Left colon (tissue), 2 donors: Measurements from ENCODE around the gene LINS1. TPM values are rescaled to one million over a fixed set of nuclear protein-coding genes. Genes with fewer than 3 reads are reported as not detected.

Experiments used
- ATAC-seq: fragments of 200-7000 bp; cut with Tn5 transposase; one replicate; pipeline ENCODE4 v1.9.1; 2020; ENCODE audit warnings: mild to moderate bottlenecking, moderate library complexity
- DNase-seq, 2 donors: peaks; one replicate each; pipeline ENCODE4 v3.0.0-alpha.2; 2020
- intact Hi-C, 2 donors: fragments of 100-400 bp; cut with DNase I in 1 of 2; cut with micrococcal nuclease in 1 of 2; formaldehyde crosslinking; loops; one replicate each; pipeline versions ENCODE4 v1.11.2 to v1.14.0; 2022; cut with DNase I, micrococcal nuclease
- long read RNA-seq: library from polyadenylated mRNA; unstranded; transcript quantifications from one replicate; pipeline ENCODE4 v2.0.0, GENCODE V29; 2021
- total RNA-seq, 2 donors: library from RNA; stranded (reverse); fragmentation: NEBNext Ultra II Directional; extraction: Animal tissue kit (Norgen Biotek cat#: 25700); gene quantifications; one replicate each; pipeline ENCODE4 v1.2.1, GENCODE V29; 2021
- donor health status: DM: no; HTN: no; CAD: no.
- donor health status: DM: yes; HTN: yes; CAD: no.

Gene LINS1, protein sequence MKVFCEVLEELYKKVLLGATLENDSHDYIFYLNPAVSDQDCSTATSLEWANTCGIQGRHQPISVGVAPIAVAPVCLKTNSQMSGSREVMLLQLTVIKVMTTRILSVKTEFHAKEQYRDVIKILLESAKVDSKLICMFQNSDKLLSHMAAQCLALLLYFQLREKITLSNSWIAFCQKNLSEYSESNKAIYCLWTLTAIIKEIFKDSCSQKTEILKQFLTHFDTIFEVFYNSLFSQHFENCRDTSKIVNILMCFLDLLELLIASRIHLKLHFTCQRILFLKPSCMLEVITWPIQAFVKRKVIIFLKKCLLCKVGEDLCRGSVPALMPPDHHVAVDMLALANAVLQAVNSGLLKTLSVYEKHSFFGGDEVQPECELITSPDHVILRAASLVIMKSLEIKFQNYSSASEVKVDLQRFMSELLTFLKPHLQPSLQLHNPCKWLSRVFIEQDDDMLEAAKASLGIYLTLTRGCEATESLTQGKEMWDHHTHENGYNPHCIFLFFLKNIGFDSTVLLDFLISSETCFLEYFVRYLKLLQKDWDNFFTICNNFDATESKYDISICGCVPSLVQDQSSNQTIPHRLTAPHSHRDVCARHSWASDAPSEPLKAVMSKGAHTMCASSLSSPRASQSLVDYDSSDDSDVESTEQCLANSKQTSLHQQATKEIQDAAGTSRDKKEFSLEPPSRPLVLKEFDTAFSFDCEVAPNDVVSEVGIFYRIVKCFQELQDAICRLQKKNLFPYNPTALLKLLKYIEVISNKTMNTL
- total RNA-seq = 10 to 100 TPM; 20.0 to 22.7 TPM
- long read RNA-seq, full-length matches to known transcripts = 3 of 16 reads
- long read RNA-seq, partial matches to known transcripts = 2 of 16 reads
- long read RNA-seq, other reads (novel, unspliced or antisense) = 11 of 16 reads

DNA sequence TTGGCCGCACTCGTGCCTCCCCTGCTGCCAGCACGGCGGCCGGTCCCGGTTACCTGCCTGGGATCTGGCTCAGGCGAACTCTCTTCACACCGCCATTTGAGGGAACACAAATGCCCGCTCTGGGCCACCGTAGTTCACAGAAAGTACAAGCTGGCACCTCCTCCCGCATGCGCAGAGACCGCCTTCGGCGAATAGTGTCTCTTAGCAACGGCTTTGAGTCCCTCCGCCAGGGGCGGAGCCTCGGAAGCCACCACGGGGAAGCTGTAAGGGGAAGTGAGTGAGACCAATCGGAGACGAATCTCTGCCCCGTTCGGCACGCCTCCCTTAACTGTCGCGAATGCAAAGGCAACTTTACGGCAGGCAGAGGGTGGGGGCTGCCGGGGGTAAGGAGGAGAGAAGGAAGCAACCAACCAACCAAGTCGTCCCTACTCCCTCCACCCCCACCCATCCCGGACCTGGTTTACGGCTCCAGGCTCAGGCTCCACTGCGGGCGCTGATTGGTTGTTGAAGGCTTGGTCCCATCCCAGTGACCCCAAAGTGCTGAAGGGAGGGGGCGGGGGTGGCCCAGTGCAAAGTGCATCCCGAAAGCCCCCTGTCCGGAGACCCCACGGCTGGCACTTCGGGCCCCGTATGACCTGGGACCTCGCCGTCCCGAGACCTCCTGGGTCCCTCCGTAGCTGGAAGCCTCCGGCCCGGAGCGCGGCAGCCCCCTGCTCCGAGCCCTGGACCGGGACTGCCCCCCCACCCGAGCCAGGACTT, at the start of gene LINS1, which contains the start of gene ASB7:
Gene LINS1 (minus strand): TSS at position 121 of the 759 bp plus-strand sequence. CDS start 21,342 bp downstream, outside the sequence.
Gene ASB7 (plus strand): TSS at position 526 of the 759 bp plus-strand sequence. CDS start 9,628 bp downstream, outside the sequence.
- intact Hi-C loops = no loop called here
- ATAC-seq = peak; percentile 92
- peak; percentile 100 for DNase-seq

DNA sequence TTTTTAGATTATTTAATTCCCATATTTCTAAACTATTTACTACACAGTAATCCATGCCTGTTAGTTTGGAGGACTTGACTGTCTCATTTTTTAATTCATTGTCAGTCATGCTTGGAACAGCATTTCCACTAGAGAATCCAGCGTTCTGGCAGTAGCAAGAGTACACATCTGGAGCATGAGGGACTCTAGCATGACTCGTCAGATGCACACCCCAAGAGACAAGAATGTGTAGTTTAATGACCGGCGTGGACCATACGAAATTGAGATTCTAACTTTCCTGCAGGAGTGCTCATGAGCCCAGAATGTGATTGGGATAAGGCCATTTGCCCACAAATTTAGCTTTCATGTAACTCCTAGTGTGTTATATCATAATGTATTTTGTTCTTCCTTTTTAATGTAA, 49.3 kb upstream of the LINS1 start:
- ATAC-seq = no peak
- intact Hi-C loops = no loop called here
- no peak for DNase-seq

DNA sequence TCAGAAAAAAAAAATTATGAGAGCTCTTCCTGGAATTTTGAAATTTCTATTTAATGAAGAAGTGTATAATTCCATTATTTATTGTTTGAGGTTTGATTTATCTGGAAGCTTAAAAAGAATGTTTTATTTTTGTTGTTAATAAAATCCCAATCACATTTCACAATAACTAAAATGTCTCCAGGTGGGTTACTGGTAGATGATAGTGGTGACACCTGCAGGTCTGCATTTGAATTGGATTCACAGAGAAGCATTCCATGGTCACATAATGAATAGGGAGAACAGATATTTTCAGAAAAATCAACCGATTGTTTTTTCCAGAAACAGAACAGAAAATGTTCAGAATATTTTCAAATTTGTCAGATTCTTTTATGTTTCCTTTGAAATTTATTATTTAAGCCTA, 48.7 kb upstream of the LINS1 start:
- DNase-seq = no peak
- ATAC-seq = no peak
- intact Hi-C loops = no loop called here

DNA sequence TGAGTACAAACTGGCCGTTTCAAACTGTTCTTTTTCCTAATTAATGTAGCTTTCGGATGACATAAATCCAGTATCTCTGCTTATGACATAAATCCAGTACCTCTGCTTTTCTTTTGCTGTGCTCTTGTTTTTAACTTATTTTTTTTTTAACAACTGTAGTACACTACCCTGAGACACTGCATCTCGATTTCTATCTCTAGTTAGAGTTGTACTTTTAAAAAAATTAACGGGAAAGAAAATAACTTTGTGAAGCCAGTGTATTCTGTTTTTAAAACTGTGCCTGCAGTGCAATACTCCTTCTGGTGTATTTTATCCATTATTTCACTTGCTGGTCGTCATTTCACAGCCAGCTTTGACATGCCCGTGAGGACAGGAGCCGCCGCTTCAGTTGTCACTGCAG, 47.0 kb upstream of the LINS1 start:
- no peak for DNase-seq
- ATAC-seq = no peak
- intact Hi-C loops = no loop called here

DNA sequence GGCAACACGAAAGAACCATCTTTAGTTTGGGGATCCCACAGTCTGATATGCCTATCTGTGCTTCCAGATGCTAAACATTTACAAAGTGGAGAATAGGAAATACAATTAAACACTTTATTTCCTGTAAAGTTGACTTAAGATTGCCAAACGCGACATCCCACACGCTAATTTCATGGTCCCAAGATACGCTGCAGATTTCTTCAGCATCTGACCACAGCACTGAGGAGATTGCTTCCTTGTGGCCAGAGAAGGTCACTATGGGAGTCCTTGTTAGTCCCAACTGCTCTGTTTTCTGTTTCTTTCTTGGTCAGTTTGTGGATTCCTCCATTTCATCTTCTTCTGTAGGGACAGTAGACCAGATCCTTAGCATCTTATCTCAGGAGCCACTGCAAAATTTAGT, 43.7 kb upstream of the LINS1 start:
- intact Hi-C loops = no loop called here
- DNase-seq (no peak), ATAC-seq (no peak)

DNA sequence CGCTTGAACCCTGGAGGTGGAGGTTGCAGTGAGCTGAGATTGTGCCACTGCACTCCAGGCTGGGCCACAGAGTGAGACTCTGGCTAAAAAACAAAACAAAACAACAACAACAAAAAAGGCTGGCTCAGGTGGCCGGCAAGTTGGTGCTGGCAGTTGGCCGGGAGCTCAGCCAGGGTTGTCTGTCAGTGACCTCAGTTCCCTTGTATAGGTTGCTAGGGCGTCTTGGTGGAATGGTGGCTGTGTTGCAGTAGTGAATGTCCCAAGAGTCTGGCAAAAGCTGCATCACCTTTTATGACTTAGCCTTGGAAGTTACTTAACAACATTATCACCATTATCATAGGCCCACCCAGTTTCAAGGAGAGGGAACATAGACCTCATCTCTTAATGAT, 41.0 kb upstream of the LINS1 start:
- ATAC-seq (peak; percentile 20), DNase-seq (no peak)
- intact Hi-C loops = no loop called here

DNA sequence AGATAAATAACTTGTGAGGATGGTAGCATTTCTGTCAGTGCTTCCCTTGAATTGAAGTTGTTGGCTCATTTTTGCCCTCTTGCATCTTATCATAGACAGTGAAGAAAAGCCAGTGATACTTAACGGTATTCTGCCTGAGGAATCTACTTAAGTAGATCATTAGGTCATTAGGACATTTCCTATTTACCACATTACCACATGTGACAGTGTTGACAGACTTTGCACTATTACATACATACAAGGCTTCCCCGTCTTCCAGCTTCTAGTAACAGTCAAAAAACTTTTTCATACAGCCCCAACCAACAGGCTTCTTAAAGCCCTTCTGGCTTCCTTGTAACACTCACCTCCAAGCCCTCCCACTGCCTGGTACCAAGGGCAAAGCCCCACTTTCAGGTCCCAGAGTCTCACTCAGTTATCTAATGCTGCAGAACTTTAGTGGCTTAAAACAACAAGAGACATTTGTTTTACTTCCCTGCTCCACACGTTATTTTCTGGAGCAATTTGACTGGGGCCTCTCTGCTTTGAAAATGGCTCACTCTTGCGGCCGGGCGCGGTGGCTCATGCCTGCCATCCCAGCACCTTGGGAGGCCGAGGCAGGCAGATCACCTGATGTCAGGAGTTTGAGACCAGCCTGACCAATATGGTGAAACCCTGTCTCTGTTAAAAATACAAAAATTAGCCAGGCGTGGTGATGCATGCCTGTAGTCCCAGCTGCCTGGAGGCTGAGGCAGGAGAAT, 40.4 kb upstream of the LINS1 start:
- ATAC-seq (no peak), DNase-seq (no peak)
- intact Hi-C loops = no loop called here

DNA sequence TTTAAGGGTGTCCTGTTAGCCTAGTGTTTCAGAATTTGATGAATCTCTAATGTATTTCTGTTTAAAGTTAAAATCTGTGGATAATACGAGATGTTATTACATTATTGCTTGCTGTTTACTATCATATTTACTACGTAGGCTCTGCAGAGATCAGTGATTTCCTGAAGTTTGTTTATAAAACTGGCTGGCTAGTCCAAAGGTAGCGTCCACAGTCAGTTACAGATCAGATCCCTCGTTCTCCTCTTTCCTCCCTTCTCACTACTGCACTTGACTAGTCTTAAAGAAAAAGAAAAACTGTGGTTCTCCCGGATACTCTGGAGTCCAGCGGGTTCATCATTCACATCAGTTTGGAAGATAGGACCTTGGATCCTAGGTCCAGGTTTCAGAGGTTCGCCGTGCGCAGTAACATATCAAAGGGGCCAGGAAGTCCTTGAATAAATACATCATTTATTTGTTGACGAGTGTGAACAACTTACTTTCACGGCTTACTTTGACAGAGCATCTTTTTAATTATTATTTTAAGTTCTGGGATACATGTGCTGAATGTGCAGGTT, 36.3 kb upstream of the LINS1 start:
- ATAC-seq = peak; percentile 79
- intact Hi-C loops = no loop called here
- no peak for DNase-seq

DNA sequence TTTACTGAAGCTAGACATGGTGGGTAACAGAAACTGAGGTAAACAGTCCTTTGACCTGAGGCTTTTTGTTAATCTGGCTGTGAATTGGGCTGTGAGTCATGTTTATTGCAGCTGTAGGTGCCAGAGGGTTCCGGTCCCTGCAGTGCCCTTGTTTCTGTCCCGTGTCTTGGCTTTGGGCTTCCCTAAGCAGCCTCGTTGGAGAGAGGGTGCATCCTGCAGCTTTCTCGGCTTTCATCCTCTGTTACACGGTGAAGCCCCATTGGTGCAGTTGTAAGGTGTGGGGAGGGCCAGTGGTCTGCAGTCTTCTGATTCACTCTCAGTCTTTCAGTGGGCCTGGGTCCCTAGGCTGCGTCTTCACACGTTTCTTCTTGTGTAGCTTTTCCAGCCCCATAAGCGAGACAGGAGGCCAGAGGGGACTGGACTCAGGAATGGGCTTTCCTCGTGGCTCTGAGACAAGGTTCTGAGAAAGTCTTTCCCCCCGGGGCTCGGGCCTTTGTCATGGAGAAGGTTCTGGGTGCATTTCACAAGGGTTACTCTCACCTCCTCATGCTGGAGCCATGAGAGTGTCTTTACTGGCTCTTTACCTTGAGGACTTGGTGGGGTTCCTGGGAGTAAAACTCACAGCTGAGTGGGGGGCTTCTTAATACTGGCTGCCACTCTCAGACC, 33.6 kb upstream of the LINS1 start:
- DNase-seq (no peak), ATAC-seq (peak; percentile 74)
- intact Hi-C loops = no loop called here

DNA sequence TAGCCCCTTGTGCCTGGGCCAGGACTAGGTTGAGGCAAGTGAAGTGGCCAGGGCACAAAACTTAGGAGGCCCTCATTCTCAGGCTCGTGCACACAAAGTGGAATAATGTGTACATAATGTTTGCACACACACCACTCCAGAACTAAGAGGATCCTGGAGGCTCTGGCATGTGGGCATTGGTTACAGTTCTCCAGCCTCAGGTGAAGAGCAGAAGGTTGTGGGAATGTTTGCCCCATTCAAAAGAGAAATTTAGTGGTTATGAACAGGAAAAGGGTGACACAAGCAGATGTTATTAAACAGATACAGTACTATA, 31.7 kb upstream of the LINS1 start:
- no peak for DNase-seq
- intact Hi-C loops = loop anchor here in 1 of 2 donors (5.0 kb wide), 1 partner anchor 369 kb away; no protein-coding TSS in a partner anchor
- no peak for ATAC-seq

DNA sequence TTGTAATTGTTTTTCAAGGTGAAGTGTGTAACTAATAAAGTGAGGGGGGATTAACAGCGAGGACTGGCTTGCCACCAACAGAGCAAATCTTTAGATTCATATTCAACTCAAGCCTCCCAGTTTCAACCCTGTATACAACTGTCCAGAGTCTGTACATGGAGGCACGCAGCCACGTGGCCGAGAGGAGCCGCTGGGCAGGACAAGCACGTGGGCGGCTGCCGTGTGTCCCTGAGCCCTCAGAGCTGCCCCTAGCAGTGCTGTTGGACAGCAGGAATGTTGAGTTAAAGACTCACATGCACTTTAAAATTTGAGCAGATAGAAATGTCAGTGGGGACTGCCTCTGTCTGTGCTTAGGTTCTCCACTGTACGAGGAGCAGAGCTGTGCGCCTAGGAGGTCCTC, 29.8 kb upstream of the LINS1 start:
- no peak for DNase-seq
- no peak for ATAC-seq
- intact Hi-C loops = loop anchor here in 1 of 2 donors (5.0 kb wide), 1 partner anchor 370 kb away; no protein-coding TSS in a partner anchor

DNA sequence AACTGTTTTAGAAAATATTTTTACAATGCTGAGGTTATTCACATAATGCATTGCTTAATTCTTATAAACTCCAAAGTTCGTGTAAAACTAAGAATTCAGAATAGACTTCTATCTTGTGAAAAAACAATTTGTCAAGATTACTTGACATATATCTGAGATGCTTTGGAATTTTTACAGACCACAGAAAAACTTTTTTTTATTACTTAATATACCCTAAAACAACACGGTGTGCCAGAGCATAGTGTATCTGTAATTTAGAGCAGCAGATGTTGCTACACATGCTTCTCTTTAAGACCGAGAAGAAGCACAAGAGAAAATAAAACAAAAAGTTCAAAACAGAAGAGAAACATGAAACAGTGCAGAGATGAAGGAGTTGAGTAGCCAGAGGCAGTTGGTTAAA, 26.8 kb upstream of the LINS1 start:
- ATAC-seq (no peak), DNase-seq (no peak)
- intact Hi-C loops = loop anchor here in 1 of 2 donors (5.0 kb wide), 1 partner anchor 244 kb away; no protein-coding TSS in a partner anchor

DNA sequence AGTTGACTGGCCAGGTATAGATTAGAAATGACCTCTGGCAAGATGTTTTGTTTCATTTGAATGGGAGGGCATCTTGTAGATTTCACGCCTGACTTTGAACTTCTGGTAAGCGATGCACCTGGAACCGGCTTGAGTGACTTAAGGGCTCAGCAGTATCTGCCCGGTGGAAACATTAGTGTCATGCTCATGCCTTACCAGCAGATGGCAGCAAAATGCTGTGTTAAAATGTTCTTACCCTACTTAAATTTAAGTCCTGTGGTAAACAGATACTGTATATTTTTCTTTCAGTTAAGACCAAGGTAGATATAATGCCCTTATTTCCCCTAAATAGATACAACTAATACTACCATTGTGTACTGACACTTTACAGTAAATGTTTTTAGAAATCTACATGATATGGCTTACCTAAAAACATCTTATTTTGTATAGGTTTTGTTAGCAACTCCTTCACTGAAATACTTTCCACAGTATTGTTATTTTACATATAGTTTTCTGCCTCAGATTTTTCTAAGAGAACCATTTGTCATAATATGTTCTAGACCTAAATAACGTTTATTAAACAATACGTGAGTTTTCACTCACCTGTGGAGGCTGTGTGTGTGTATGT, 25.9 kb upstream of the LINS1 start:
- peak; percentile 92 for ATAC-seq
- DNase-seq = peak; percentile 40 to 54
- intact Hi-C loops = loop anchor here in 1 of 2 donors (5.0 kb wide), 1 partner anchor 244 kb away; no protein-coding TSS in a partner anchor

DNA sequence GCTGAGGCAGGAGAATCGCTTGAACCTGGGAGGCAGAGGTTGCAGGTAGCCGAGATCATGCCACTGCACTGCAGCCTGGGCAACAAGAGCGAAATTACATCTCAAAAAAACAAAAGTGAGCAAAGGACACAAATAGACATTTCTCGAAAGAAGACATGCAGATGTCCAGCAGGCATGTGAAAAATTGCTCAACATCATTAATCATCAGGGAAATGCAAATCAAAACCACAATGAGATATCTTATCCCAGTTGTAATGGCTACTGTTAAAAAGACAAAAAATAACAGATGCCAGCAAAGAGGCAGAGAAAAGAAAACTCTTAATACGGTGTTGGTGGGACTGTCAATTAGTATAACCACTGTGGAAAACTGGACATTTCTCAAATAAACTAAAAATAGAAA, 21.3 kb upstream of the LINS1 start:
- no peak for DNase-seq
- intact Hi-C loops = no loop called here
- no peak for ATAC-seq

DNA sequence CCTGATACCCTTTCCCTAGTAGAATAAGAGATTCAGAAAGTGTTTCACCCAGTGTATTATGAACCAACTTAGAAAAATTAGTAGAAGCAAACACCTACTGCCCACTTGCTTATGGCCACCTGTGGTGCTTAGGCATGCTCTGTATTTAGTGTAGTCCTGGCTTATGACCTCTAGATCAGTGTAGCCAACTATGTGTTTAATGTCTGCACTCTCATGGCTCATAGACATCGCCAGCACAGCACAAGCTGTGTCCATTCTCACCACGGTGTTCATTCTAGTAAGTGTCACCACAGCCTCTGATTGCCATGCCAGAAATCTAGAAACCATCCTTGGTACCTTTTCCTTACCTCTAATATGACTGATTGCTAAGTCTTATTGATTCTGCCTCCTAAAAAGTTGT, 14.7 kb upstream of the LINS1 start:
- ATAC-seq (no peak), DNase-seq (no peak)
- intact Hi-C loops = loop anchor here in 1 of 2 donors (10.0 kb wide), 1 partner anchor 638 kb away; the partner anchor contains the start of gene CHSY1

DNA sequence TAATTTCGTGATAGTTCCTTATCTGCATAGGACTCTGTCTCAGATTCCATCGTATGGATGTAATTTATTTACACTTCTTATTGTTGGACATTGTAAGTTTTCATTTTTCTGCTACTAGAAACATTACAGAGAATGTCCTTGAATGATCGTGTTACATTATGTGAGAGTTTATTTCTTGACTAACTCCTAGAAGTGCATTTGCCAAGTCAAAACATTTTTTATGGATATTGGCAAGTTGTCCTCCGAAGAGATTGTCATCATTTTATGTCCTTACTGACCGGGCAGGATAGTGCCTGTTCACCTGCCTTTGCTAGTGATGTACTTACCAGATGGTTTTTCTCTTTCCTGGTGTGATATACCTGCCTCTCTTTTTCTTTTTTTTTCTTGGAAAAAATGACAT, 13.8 kb upstream of the LINS1 start:
- intact Hi-C loops = loop anchor here in 1 of 2 donors (10.0 kb wide), 1 partner anchor 639 kb away; the partner anchor contains the start of gene CHSY1
- DNase-seq (no peak), ATAC-seq (peak; percentile 50)

DNA sequence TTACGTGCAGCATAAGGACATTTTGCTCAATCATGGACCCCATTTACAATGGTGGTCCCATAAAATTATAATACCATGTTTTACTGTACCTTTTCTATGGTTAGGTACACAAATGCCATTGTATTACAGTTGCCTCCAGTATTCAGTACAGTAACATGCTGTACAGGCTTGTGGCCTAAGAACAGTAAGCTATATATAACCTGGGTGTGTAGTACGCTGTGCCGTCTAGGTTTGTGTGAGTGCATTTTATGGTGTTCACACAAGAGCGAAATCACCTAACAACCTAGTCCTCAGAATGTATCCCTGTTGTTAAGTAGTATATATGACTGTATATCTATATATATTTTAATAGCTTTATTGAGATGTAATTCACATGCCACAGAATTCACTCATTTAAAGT, 12.9 kb upstream of the LINS1 start:
- peak in 1 of 2 donors; percentile 52 for DNase-seq
- peak; percentile 91 for ATAC-seq
- intact Hi-C loops = loop anchor here in 1 of 2 donors (10.0 kb wide), 1 partner anchor 640 kb away; the partner anchor contains the start of gene CHSY1
